ENCODE results near the gene TARS1.

- no peak for TF ChIP-seq RXRA (CRISPR knock-in tag; IDR thresholded peaks at IDR 0.05)
- no peak for TF ChIP-seq ERF (CRISPR knock-in tag; IDR thresholded peaks at IDR 0.05)
- no peak for TF ChIP-seq MYC (CRISPR knock-in tag; IDR thresholded peaks at IDR 0.05; ENCODE audit: borderline replicate concordance)
- no peak for TF ChIP-seq ZNF775 (CRISPR knock-in tag; IDR thresholded peaks at IDR 0.05; ENCODE audit: borderline replicate concordance)
- TF ChIP-seq CBFB (CRISPR knock-in tag; IDR thresholded peaks at IDR 0.05) = no peak
- TF ChIP-seq ARNTL (CRISPR knock-in tag; IDR thresholded peaks at IDR 0.05) = no peak
- TF ChIP-seq SIN3A (IDR thresholded peaks at IDR 0.05; ENCODE audit: borderline replicate concordance, low read depth, low read length) = no peak
- TF ChIP-seq POLR2AphosphoS5 (IDR thresholded peaks at IDR 0.05; ENCODE audit: low read depth, low read length) = no peak
- TF ChIP-seq ZNF691 (CRISPR knock-in tag; IDR thresholded peaks at IDR 0.05; ENCODE audit: borderline replicate concordance, low read depth) = no peak
- no peak for TF ChIP-seq CEBPG (CRISPR knock-in tag; IDR thresholded peaks at IDR 0.05)
- TF ChIP-seq MAX (IDR thresholded peaks at IDR 0.05) = no peak
- no peak for TF ChIP-seq ZNF280D (CRISPR knock-in tag; IDR thresholded peaks at IDR 0.05)
Measured at GRCh38 chr5:33470544-33470943, 29.8 kb downstream of the TARS1 start.
